ENCODE results near the gene KERA.

The KERA gene

DNA sequence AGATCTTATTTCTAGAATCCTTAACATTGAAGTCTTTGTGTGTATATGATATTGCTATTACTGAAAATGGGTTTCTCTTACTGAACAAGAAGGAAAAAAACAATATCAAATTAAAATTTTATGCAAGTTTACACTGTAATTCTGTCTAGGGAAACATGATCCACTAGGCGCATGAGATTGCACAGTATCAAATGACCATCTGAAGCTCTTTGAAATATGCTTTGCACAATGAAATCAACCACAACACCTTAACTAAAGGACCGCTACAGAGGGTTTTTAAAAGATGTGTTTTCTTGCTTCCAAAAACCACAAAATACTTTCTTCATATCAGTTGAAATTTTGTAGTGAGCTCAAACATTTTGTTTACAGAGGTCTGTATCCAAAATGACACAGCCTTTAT, 15.1 kb upstream of the KERA start:
- no peak for DNase-seq

DNA sequence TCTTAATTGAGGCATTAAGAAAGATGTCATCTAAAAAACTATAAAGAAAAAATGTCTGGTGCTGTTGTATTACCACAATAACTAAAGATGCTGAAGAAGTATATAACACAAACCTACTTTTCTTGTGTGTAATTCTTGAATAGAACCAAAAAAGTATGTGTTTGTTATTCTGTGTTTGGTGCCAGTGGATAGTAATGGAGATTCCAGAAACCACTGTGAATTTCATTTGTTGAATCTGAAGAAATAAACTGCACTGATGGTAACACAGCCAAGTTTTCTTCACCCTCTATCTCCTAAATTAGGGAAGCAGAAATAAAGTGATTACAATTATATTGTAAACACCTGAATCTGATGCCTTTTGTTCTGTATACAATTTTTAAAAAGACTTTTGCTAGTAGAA, 13.1 kb upstream of the KERA start:
- no peak for DNase-seq

DNA sequence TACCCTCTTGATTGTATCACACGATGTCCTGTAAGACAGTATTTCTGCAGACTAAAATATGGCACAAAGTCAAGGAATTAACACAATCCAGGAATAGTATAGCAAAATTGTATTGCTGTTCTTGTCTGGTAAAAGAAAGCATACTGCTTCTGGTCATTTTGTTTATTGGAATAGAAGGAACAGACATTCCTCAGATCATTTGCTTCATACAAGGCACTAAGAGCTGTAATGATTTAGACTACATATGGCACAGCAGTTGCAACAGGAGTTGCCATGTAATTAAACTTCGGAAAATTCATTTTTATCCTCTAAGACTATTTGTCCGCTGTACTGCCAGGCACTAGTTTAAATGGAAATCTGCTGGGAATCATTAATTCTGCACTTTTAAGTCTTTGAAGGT, 7.6 kb upstream of the KERA start:
- DNase-seq: no peak

DNA sequence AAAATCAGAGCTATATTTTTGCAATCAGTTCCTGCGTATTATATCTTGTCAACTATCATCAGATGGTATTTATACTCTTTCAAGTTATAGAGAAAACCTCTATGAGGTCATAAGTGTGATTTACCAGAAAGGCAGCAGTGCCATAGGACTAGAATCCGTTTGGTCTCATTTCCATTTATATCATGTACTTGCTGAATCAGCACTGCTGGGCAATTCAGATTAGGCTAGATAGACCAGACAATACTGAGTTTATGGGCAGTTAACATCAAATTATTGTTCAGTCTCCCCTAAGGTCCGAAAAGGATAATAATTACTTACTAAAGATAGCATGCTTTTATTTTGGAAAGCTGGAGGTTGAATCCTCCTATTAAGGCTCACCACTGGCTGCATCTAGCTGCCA, 6.8 kb upstream of the KERA start:
- no peak for DNase-seq

DNA sequence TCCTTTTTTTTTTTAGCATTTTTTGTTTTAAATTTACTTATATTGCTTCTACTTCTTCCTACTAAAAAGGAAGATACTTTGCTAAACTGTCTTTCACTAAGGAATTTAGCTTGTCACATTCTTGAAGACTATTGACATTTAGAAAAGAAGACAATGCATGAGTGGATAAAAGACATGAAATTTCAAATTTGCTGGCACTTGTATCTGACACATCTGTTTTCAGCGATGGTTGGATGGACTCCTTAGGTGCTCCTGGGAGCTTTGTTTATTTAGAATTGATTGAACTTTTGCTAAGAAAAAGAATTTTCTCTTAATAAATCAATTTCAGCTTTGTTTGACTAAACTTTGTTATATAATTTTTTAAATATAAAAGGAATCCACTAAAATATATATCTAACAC, 3.3 kb upstream of the KERA start:
- no peak for DNase-seq

DNA sequence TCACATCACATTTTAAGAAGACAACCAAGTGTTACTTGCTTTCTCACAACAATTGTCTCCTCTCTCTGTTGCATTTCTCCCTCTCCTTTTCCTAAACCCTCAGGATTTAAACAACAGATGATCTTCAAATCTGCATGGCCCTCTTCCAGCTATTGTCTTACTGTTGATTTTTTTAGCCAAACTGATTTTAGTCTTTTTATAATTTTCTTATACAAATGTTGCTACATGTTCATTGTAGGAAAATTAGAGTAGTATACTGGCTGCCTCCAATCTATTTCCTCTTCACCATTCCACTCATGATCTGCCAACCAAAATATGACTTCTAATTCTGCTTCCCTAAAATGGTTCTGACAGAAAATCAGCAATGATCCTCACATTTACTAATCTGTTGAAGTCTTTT, 1.4 kb upstream of the KERA start:
- DNase-seq: no peak

DNA sequence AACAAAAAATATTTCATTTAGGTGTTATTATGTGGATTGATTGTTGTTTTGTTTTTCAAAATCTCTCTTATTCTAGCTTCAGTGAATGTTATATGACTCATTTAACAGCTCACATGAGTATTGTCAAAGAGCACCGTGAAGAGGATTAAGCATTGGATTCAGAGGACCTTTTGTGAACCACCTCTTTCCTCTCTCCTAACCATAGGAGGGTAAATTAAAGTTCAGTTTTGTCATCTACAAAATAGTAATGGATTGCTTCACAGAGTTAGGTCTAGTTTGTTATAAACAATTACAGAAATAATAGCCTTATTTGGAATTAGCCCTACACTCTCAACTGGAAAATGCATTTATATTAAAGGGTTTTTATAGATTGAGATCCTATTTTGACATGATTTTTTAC, 962 bp upstream of the KERA start:
- no peak for DNase-seq

DNA sequence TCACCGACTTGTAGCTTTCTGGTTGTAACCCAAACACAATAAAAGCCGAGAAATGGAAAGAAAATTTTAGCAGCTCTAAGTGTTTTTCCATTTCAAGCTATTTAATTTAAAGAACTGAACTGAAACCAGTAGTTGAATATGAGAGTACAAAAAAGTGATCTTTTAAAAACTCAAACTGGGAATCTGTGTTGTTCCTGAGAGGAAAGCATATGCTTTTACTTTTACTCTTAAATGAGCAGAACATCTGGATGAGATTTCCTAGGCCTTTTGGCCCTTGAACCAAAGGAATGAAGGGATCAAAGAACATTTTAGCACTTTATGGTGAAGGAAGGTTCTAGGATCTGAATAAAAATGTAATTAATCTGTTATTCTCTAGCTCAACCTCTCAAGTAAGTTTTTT, 1.3 kb downstream of the KERA start:
- DNase-seq: no peak

DNA sequence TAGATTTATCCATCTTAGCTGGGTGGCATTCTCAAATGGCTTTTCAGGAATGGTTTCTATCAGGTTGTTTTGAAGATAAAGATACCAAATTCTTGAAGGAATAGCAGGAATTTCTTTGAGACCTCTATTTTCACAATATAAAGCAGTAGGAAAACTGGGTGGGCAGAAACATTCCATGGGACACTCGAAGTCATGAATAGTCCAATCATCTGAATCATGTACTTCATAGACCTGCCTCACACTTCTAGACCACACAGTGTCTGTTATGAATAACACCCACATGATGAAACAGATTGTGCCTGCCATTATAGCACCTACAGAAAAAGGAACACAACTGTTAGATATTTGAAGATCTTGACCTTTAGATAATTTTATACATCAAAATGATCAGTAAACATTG, 1.8 kb downstream of the KERA start:
- DNase-seq: no peak

DNA sequence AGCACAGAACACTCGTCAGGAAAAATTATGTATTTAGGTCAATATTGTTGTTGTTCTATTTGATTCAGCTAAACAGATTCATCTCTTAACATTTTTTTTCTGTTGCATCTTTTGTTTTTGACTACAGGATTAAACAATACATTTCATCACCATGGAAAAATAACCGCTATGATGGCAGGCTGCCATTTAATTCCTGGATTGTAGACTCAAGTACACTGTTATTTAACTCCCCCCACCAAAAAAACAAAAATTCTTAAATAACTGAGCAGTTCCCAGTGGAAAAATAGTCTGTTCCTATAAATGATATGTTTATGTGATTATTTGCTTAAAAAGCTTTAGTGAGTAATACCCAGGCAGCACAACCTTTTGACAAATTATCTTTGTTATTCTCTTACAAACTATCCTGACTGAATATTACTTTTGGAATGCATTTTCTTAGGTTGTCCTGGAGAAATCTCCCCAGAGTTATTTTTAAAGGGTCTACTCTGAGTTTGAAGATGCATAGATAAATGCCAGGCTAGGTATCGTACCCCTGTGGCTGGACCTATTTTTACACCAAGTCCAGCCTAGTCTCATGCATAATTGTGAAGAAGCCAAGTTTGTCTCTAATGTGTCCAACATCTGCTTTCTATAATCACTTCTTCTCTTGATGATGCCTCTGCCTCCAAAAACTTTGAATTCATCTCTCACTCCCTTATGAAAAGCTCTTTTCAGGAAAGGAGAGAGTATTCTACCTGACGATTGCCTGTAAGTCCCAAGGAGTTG, 3.7 kb downstream of the KERA start:
- DNase-seq: peak; percentile 73

DNA sequence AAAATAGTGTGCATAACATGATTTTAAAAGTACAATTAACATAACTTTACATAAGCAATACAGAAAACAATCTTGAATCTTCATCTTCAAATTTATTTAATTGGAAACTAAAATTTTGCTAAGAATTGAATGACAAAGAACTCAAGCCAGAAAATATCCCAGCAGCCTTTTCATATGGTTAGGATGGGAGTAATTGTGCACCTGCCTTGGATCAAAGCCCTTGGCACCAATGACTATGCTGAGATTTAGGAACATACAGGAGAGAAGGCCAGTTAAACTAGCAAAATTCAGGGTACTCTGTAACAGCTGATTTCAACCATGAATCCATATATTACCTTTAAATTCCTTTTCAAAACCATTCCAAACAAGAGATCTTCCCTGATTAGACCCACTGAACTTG, 5.8 kb downstream of the KERA start:
- DNase-seq: peak; percentile 32

DNA sequence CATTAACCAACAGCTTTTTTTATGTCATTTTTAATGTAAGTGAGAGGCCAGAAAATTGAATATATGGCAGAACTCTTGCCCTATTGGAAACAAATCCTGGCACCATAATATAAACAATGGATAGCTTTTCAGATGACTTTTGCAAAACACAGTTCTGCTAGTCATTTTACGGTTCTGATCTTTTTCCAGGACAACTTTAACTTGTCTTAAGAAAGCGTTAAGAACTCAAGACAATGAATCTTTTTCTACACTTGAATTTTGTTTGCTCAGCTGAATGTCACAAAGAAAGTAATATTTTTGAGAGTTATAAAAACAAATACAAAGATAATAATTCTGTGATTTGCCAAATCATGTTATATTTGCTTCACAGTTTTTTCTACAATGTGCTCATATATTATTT, 13.2 kb downstream of the KERA start:
- DNase-seq: no peak

DNA sequence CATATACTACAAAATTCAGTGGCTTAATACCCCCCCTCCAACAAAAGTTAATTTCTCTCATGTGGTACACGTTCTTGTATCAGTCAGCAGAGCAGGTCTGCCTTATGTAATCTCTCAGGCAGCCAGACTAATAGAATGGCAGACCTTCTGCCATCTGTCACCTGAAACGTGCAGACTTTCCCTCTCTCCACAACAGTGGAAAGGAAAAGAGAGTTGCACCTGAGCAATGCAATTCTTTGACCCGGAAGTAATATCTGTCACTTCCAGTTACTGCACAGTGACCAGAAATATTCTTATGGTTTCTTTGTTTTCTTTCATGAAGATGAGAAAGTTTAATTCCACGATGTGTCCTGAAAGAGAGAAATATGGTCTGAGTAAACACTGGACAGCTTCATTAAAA, 14.4 kb downstream of the KERA start:
- DNase-seq: no peak

DNA sequence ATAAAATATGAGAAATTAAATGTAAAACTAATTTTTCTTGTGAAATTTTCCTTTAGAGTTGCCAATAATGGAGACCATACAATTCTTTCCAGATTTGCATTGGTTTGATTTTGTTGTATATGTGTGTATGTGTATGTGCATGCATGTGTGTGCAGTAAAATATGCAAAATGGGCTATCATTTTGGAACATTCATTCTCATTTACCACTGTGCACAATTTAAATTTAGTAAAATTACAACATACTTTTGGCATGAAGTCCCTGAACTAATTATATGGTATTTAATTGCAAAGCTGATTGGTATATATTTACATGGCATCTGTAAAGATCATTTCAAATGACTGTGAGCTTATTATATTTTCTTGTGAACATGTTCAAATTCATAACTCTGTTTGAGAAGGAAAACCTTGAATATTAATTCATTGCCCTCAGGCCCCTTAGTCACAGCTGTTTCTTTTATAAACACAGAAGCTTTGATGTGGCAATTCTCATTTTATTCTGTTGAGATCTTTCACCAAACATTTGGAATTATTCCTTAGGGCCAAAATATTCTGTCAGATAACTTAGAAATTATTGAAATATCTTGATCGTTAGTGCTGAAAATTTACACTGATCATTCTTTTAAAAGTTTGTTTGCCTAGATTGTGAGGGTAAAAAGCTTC, 17.6 kb downstream of the KERA start:
- no peak for DNase-seq

DNA sequence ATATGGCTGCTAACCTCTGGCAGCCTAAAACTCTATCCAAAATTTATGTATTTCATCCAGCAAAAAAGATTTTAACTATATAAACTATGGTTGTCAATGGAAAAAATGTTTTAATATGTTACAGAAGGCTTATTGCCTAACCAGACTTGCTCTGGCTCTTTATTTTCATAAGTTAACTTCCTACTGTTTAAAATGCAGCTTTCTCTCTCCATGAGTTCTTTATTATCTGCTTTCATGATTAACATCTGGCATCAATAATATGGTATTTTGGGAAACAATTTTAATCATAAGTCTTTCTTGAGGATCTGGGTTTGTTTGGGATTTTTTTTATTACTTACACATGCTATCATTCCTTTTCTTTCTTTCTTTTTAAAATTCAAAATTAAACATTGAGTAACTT, 20.5 kb downstream of the KERA start:
- DNase-seq: no peak

DNA sequence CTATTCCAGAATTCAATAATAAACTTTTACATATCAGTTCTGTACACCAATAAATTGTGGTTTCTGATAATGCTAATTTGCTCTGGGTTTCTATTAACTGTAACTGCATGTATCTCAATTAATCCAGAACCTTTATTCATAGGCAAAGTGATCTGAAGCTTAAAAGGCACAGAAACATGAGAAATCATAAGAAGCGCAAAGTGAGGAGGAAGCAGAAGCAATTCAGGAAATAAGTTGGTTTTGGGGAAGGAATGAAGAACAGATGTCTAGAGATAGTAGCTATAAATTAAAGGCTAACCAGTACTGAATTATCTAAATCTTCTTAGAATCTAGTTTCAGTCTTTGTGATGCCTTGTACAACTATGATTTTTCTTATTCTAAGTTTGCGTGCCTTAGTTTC, 24.6 kb downstream of the KERA start:
- no peak for DNase-seq

DNA sequence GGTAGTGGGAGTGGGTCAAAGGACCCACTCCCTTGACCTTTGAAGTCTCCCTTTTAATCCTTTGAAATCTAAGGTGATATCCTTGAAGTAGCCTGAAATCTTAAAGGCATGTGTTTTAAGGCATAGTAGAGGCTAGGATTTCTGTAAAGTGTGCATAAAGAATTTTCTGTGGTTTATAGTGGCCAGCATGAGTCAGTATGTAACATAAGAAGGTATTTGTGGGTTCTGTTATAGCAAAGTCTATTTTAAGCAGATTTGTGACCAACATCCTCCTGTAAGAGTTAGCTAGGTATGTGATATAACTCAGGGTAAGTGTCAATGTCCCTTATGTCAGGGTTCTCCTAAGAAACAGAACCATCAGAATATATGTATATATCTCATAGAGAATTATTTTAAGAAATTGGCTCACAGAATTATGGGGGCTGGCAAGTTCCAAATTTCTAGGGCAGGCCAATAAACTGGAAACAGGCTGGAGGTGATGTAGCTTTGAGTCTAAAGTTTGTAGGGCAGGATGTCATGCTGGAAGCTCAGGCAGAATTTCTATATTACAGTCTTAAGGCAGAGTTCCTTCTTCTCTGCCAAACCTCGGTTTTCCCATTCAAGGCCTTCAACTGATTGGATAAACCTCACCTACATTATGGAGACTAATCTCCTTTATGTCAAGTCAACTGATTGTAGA, 34.4 kb downstream of the KERA start:
- DNase-seq: no peak

DNA sequence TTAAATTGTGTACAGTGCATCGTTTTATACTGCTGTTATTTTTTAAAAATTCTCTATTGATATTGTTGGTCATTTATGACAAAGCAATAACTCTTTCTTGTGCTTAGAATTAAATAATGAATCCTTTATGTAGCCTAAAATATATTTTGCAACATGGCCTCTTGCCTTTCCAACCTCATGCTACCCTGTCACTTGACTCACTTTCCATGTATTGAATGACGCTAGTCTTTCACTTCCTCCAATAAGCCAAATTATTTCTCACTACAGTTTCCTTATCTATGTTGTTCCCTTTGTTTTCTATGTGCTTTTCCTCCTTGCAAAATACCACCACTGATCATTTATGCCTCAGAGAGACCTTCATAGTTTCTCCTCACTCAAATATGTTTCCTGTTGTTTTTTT, 36.7 kb downstream of the KERA start:
- DNase-seq: no peak

DNA sequence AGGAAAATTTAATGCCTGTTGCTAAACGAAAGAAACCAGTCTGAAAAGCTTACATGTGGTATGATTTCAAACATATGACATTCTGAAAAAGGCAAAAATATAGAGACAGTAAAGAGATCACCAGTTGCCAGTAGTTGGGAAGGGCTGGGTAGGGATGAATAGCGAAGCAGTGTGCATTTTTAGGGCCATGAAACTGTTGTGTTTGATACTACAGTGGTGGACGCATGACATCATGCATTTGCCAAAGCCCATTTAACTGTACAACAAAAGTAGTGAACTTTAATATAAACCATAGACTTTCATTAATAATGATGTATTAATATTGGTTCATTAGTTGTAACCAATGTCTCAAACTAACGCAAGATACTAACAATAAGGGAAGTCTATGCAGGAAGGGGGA, 38.4 kb downstream of the KERA start:
- no peak for DNase-seq

DNA sequence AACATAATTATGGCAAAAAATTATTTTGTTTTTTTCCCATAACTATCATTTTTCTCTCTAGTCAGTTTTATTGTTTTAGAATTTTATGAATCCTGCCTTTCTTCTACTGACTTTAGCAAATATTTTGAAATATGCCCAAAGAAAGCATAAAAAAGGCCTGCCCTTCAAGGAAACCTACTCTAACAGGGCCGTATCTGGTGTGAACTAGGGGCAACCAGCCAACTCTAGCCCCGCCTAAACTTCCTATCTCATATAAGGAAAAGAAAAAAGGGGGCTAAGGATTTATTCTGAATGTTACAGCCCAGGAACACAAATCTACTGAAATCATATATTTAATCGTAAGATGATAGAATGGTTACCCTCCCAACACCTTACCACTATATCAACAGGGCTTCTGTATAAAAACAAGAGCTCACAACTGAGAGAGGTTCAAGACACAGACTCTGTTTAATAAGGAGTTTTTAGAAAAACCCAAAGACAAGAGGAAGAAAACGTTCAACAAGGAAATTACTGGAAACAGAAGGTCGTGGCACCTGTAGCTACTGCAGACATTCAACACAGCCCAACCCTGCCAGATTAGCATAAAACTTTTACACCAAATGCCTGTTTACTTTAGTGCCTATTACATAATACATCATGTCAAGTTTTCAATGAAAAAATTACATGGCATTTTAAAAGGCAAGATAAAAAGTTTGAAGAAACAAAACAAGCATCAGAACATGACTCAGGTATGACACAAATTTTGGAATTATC, 40.1 kb downstream of the KERA start:
- DNase-seq: no peak

DNA sequence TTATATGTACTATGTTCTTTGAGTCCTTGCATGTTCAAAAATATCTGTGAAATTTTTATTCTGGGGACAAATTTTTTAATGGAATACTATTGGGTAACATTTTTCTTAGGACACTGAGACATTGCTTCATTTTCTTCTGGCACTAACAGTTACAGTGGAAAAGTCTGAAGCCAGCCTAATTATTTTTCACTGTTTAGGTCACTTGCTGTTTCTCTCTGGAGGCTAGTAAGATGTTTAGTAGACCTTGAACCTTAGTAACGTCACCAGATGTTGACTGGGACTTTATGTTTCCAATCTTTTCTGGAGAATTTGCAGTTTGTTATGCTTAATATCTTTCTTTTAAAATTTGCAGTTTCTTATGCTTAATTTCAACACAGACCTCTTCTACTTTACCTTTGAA, 40.8 kb downstream of the KERA start:
- DNase-seq: no peak

DNA sequence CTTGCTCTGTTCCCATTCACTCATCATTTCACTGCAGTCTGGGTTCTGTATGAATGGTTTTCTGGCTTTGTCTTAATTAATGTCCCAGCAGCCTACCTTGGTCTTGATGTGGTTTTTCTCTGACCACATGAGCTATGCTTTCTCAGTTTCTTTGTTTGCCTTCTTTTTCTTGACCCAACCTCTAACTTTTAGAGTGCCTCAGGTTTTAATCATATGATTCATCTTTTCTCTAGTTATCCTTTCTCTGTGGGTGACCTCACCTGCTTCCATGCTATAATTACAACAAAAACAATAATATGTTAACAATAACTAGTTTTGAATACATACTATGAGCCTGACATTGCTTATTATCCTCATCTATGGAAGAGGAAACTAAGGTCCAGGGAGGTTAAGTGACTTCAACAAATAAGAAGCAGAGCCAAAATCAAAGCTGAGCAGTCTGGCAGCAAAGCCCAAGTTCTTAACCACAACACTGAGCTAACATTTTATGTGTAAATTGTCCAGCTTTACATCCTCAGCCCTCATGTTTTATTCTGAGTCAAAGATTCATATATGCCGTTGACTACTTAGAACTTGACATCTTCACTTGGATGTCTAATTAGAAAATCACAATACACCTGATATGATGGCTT, 48.4 kb downstream of the KERA start:
- no peak for DNase-seq

Data from left hindlimb (tissue), 1 donor.